Trophoblast cell (in vitro differentiated cells and primary cell): Measurements from ENCODE around the gene SPINDOC.
A peak's percentile ranks its signal among the peaks of the same experiment; 100 is the strongest.

Experiments
- DNase-seq, 2 donors: peaks; one replicate each; pipeline ENCODE4 v3.0.0-alpha.2; 2016
- H2AFZ ChIP-seq: 2 replicates; pipeline ENCODE4 v1.6.1; 2013; ENCODE audit warnings: low read length, moderate library complexity, mild to moderate bottlenecking; ENCODE audit not compliant: insufficient read depth, poor library complexity
- H2AK5ac ChIP-seq: 2 replicates; pipeline ENCODE4 v1.6.1; 2013; ENCODE audit warnings: mild to moderate bottlenecking, low read length
- H2BK120ac ChIP-seq: 2 replicates; pipeline ENCODE4 v1.6.1; 2013; ENCODE audit warnings: low read length, mild to moderate bottlenecking, moderate library complexity; ENCODE audit not compliant: insufficient read depth, poor library complexity
- H2BK12ac ChIP-seq: 2 replicates; pipeline ENCODE4 v1.6.1; 2013; ENCODE audit warnings: mild to moderate bottlenecking, low read length, moderate library complexity
- H2BK5ac ChIP-seq: 2 replicates; pipeline ENCODE4 v1.6.1; 2013; ENCODE audit warnings: low read length, low read depth, moderate library complexity, mild to moderate bottlenecking; ENCODE audit not compliant: poor library complexity
- H3K14ac ChIP-seq: 2 replicates; pipeline ENCODE4 v1.6.1; 2013; ENCODE audit warnings: mild to moderate bottlenecking, low read length
- H3K18ac ChIP-seq: 2 replicates; pipeline ENCODE4 v1.6.1; 2013; ENCODE audit warnings: mild to moderate bottlenecking, low read length
- H3K23ac ChIP-seq: 2 replicates; pipeline ENCODE4 v1.6.1; 2013; ENCODE audit warnings: low read length
- H3K27ac ChIP-seq: 2 replicates; pipeline ENCODE4 v1.5.1; 2013; ENCODE audit warnings: low read depth, mild to moderate bottlenecking, inconsistent platforms, low read length, moderate library complexity
- H3K27me3 ChIP-seq: 2 replicates; pipeline ENCODE4 v1.6.1; 2013; ENCODE audit warnings: inconsistent platforms, mild to moderate bottlenecking, low read length, moderate library complexity; ENCODE audit not compliant: insufficient read depth
- H3K36me3 ChIP-seq, 2 experiments: 1 replicate in 1 of 2; 2 replicates in 1 of 2; pipeline ENCODE4 v1.6.1; 2013; ENCODE audit warnings: low read length in 2 of 2, mild to moderate bottlenecking in 2 of 2, moderate library complexity in 1 of 2; ENCODE audit not compliant: insufficient read depth in 2 of 2, control insufficient read depth in 1 of 2
- H3K4ac ChIP-seq: 2 replicates; pipeline ENCODE4 v1.6.1; 2013; ENCODE audit warnings: low read depth, mild to moderate bottlenecking, low read length, moderate library complexity
- H3K4me1 ChIP-seq, 2 experiments: 1 replicate in 1 of 2; 2 replicates in 1 of 2; pipeline ENCODE4 v1.6.1; 2013; ENCODE audit warnings: low read length in 2 of 2, mild to moderate bottlenecking in 2 of 2, moderate library complexity in 1 of 2; ENCODE audit not compliant: insufficient read depth in 2 of 2, control insufficient read depth in 1 of 2
- H3K4me2 ChIP-seq: 2 replicates; pipeline ENCODE4 v1.6.1; 2013; ENCODE audit warnings: inconsistent platforms, mild to moderate bottlenecking, low read length, moderate library complexity
- H3K4me3 ChIP-seq: 2 replicates; pipeline ENCODE4 v1.5.1; 2013; ENCODE audit warnings: mild to moderate bottlenecking, low read depth, low read length, inconsistent platforms
- H3K79me1 ChIP-seq: one replicate; pipeline ENCODE4 v1.6.1; 2013; ENCODE audit warnings: low read length
- H3K79me2 ChIP-seq: 2 replicates; pipeline ENCODE4 v1.6.1; 2013; ENCODE audit warnings: low read length, mild to moderate bottlenecking; ENCODE audit not compliant: control insufficient read depth, insufficient read depth, poor library complexity
- H3K9ac ChIP-seq: 2 replicates; pipeline ENCODE4 v1.6.1; 2013; ENCODE audit warnings: mild to moderate bottlenecking, low read length
- H3K9me3 ChIP-seq: 2 replicates; pipeline ENCODE4 v1.6.1; 2013; ENCODE audit warnings: low read depth, mild to moderate bottlenecking, control low read depth, inconsistent platforms, low read length; ENCODE audit not compliant: insufficient read depth
- H4K12ac ChIP-seq: 2 replicates; pipeline ENCODE4 v1.6.1; 2013; ENCODE audit warnings: low read depth, mild to moderate bottlenecking, low read length, moderate library complexity
- H4K8ac ChIP-seq: 2 replicates; pipeline ENCODE4 v1.6.1; 2013; ENCODE audit warnings: low read depth, mild to moderate bottlenecking, low read length, moderate library complexity
- H4K91ac ChIP-seq: one replicate; pipeline ENCODE4 v1.6.1; 2013; ENCODE audit warnings: low read depth, mild to moderate bottlenecking, low read length, moderate library complexity
- WGBS: extraction: QIAGEN DNeasy Blood & Tissue Kit; methylation state at CpG from one replicate; pipeline ENCODE4 v1.1.7; 2013; ENCODE audit warnings: missing lambda C conversion rate; ENCODE audit not compliant: insufficient read length, insufficient coverage; ENCODE audit errors: extremely low coverage; 5-methylcytosine and 5-hydroxymethylcytosine counted together

Gene SPINDOC

DNA sequence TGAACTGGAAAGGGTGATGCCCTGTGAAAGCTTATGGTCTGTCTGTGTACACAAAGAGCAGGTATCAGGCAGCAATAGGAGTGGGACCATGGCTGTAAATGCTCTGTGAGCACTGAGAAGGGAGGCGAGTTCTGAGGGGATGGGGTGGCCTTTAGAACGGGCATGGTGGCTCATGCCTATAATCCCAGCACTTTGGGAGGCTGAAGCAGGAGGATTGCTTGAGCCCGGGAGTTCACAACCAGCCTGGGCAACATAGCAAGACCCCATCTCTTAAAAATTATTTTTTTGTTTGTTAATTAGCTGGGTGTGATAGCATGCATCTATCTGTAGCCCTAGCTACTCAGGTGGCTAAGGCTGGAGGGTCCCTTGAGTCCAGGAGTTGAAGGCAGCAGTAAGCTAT is 3.5 kb downstream of the SPINDOC start:
- Histone ChIP-seq H2BK5ac (no peak overlapping the region), H4K12ac (no peak overlapping the region), H2AFZ (no peak overlapping the region), H2BK120ac (no peak overlapping the region), H3K4ac (no peak overlapping the region), H3K9me3 (no peaks in the 10 kb centered on the region), H4K91ac (no peak overlapping the region), H3K4me1 (peaks cover 8 to 13% of the 10 kb centered on the region in 2 experiments), H3K4me3 (no peak overlapping the region), H4K8ac (no peak overlapping the region), H3K79me2 (peaks cover 14% of the 10 kb centered on the region), H3K14ac (no peak overlapping the region), H3K36me3 (peaks cover 53 to 54% of the 10 kb centered on the region in 2 experiments), H2BK12ac (no peak overlapping the region), H3K79me1 (peaks cover 10% of the 10 kb centered on the region), H3K4me2 (no peak overlapping the region), H2AK5ac (no peak overlapping the region), H3K27ac (no peak overlapping the region), H3K9ac (no peak overlapping the region), H3K23ac (no peak overlapping the region), H3K27me3 (no peaks in the 10 kb centered on the region), H3K18ac (no peak overlapping the region)
- no CpG with 5 or more reads among the region's 3 CpGs for WGBS
- no peak for DNase-seq

DNA sequence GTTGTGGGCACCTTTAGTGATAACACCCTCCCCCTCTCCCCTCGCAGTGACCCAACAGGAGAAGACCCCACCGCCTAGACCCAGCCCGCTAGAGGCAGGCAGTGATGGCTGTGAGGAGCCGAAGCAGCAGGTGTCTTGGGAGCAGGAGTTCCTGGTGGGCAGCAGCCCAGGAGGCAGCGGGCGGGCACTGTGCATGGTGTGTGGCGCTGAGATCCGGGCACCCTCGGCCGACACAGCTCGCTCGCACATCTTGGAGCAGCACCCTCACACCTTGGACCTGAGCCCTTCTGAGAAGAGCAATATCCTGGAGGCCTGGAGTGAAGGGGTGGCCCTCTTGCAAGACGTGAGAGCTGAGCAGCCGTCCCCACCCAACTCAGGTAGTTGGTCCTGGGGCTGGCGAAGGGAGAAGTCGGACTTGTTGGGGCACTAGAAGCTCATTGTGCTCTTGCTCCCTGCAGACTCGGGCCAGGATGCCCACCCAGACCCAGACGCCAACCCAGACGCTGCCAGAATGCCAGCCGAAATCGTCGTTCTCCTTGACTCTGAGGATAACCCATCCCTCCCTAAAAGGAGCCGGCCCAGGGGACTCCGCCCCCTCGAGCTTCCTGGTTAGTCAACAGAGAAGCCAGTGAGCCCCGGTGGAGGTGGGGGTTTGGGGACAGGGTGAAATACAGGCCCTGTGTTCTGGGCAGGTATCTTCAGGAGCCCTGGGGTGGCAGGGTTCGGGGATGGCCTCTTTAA is 4.7 kb downstream of the SPINDOC start:
- Histone ChIP-seq H2BK12ac (no peak overlapping the region), H3K9ac (no peak overlapping the region)
- no CpG with 5 or more reads among the region's 27 CpGs for WGBS

DNA sequence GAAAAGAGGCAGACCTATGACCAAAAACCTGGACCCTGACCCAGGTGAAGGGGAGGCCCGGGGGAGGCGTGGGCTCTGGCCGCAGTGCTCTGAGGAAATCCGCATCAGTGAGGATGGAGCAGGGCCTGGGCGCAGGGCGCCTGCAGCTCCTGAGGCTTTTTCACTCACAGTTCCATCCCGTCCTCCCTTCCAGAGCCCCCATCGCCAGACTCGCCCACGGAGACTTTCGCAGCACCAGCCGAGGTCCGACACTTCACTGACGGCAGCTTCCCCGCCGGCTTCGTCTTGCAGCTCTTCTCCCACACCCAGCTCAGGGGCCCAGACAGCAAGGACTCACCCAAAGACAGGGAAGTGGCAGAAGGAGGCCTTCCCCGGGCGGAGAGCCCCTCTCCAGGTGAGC is 5.4 kb downstream of the SPINDOC start:
- no peak overlapping the region for H2AK5ac ChIP-seq
- no peaks in the 10 kb centered on the region for H3K9me3 ChIP-seq
- H3K4ac ChIP-seq = no peak overlapping the region
- H3K14ac ChIP-seq = no peak overlapping the region
- no peak overlapping the region for H2AFZ ChIP-seq
- H3K27me3 ChIP-seq = no peaks in the 10 kb centered on the region
- H2BK5ac ChIP-seq = no peak overlapping the region
- H3K4me1 ChIP-seq = peaks cover 3 to 8% of the 10 kb centered on the region in 2 experiments
- H2BK120ac ChIP-seq = no peak overlapping the region
- no peak overlapping the region for H4K91ac ChIP-seq
- H3K79me2 ChIP-seq = peaks cover 12% of the 10 kb centered on the region
- no peak overlapping the region for H3K18ac ChIP-seq
- no peak overlapping the region for H4K8ac ChIP-seq
- no peak for DNase-seq
- H3K4me3 ChIP-seq = no peak overlapping the region
- H3K9ac ChIP-seq = no peak overlapping the region
- H4K12ac ChIP-seq = no peak overlapping the region
- no peak overlapping the region for H3K23ac ChIP-seq
- no CpG with 5 or more reads among the region's 19 CpGs for WGBS
- peaks cover 4% of the 10 kb centered on the region for H3K79me1 ChIP-seq
- H3K36me3 ChIP-seq = peaks cover 67 to 69% of the 10 kb centered on the region in 2 experiments
- H3K27ac ChIP-seq = no peak overlapping the region
- H3K4me2 ChIP-seq = no peak overlapping the region
- no peak overlapping the region for H2BK12ac ChIP-seq

More for the DNA sequence above, 4.7 kb downstream of the SPINDOC start:
- Histone ChIP-seq H3K4me1 (peaks cover 4 to 8% of the 10 kb centered on the region in 2 experiments), H3K18ac (peak overlapping the region; percentile 49), H2AFZ (no peak overlapping the region), H4K8ac (no peak overlapping the region), H4K12ac (no peak overlapping the region), H3K27me3 (no peaks in the 10 kb centered on the region), H3K4me2 (no peak overlapping the region), H3K4me3 (no peak overlapping the region), H3K79me1 (peaks cover 7% of the 10 kb centered on the region), H3K4ac (no peak overlapping the region), H4K91ac (no peak overlapping the region), H2BK5ac (no peak overlapping the region), H3K9me3 (no peaks in the 10 kb centered on the region), H3K36me3 (peaks cover 61 to 63% of the 10 kb centered on the region in 2 experiments), H2AK5ac (no peak overlapping the region), H3K14ac (no peak overlapping the region), H3K79me2 (peaks cover 14% of the 10 kb centered on the region), H2BK120ac (no peak overlapping the region), H3K27ac (no peak overlapping the region), H3K23ac (no peak overlapping the region)
- no peak for DNase-seq

DNA sequence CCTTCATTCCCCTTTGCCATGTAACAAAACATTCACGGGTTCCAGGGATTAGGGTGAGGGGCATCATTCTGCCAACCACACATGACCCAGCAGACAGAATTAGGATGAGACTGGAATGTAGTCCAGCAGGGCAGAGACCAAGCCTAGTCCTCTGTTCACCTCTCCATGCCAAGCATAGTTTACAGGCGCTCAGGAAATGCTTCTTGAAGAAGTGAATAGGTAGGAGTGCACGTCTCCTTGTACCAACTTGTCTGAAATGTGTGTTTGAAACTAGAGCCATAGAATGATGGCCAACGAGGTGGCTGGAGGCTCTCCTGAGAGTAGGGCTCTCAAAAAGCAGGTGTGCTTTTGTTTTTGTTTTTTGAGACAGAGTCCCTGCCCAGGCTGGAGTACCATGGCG is 8.2 kb downstream of the SPINDOC start:
- H3K4me1 ChIP-seq = no peaks in the 10 kb centered on the region
- H2BK12ac ChIP-seq = no peak overlapping the region
- no peak overlapping the region for H2BK5ac ChIP-seq
- H2AK5ac ChIP-seq = no peak overlapping the region
- peak in 1 of 2 donors; percentile 62 for DNase-seq
- H2AFZ ChIP-seq = no peak overlapping the region
- no peak overlapping the region for H3K27ac ChIP-seq
- H3K18ac ChIP-seq = no peak overlapping the region
- H3K4ac ChIP-seq = no peak overlapping the region
- H4K8ac ChIP-seq = no peak overlapping the region
- no peaks in the 10 kb centered on the region for H3K27me3 ChIP-seq
- no peak overlapping the region for H3K23ac ChIP-seq
- H3K36me3 ChIP-seq = peaks cover 81% of the 10 kb centered on the region in 2 experiments
- H4K91ac ChIP-seq = no peak overlapping the region
- no peak overlapping the region for H3K4me3 ChIP-seq
- H3K79me1 ChIP-seq = no peaks in the 10 kb centered on the region
- H3K4me2 ChIP-seq = no peak overlapping the region
- no peak overlapping the region for H4K12ac ChIP-seq
- WGBS = no CpG with 5 or more reads among the region's 5 CpGs
- H2BK120ac ChIP-seq = no peak overlapping the region
- no peaks in the 10 kb centered on the region for H3K9me3 ChIP-seq
- no peaks in the 10 kb centered on the region for H3K79me2 ChIP-seq
- H3K9ac ChIP-seq = no peak overlapping the region
- no peak overlapping the region for H3K14ac ChIP-seq
